Lung (tissue), 12 donors: ENCODE measurements around the gene MTERF4. TPM values are rescaled to one million over a fixed set of nuclear protein-coding genes. Genes with fewer than 3 reads are reported as not detected.

ENCODE experiments used
- ATAC-seq: fragments of 200-7000 bp; cut with Tn5 transposase; one replicate; pipeline ENCODE4 v1.9.1; 2020; ENCODE audit warnings: moderate number of reproducible peaks; ENCODE audit not compliant: insufficient read depth, low FRiP score
- DNase-seq, 3 donors: peaks; one replicate each; pipeline ENCODE4 v3.0.0-alpha.2; 2013 to 2017
- H3K27ac ChIP-seq, 2 donors: one replicate each; pipeline ENCODE4 v1.5.1; 2013; ENCODE audit warnings: mild to moderate bottlenecking in 2 of 2, moderate library complexity in 2 of 2, control low read depth in 1 of 2, inconsistent platforms in 1 of 2, low read depth in 1 of 2, low read length in 1 of 2
- H3K27me3 ChIP-seq, 3 donors: one replicate each; pipeline ENCODE4 v1.5.1; 2013; ENCODE audit warnings: low read length in 2 of 3; ENCODE audit not compliant: control insufficient read depth in 3 of 3, insufficient read depth in 3 of 3
- H3K36me3 ChIP-seq, 4 donors: one replicate each; pipeline ENCODE4 v1.5.1; 2013; ENCODE audit warnings: low read length in 4 of 4, mild to moderate bottlenecking in 1 of 4, moderate library complexity in 1 of 4; ENCODE audit not compliant: control insufficient read depth in 4 of 4, insufficient read depth in 4 of 4
- H3K4me1 ChIP-seq, 5 donors: one replicate each; pipeline ENCODE4 v1.5.1; 2013; ENCODE audit warnings: low read length in 5 of 5, mild to moderate bottlenecking in 2 of 5, moderate library complexity in 1 of 5; ENCODE audit not compliant: control insufficient read depth in 5 of 5, insufficient read depth in 5 of 5
- H3K4me3 ChIP-seq: one replicate; pipeline ENCODE4 v1.5.1; 2013; ENCODE audit warnings: mild to moderate bottlenecking, control low read depth, moderate library complexity
- H3K9ac ChIP-seq, 2 donors: one replicate each; pipeline ENCODE4 v1.5.1; 2013; ENCODE audit warnings: low read length in 2 of 2, control low read depth in 1 of 2; ENCODE audit not compliant: insufficient read depth in 1 of 2
- H3K9me3 ChIP-seq, 4 donors: one replicate each; pipeline ENCODE4 v1.5.1; 2013; ENCODE audit warnings: low read length in 3 of 4, mild to moderate bottlenecking in 1 of 4, moderate library complexity in 1 of 4; ENCODE audit not compliant: control insufficient read depth in 4 of 4, insufficient read depth in 3 of 4
- CTCF ChIP-seq: IDR thresholded peaks from 2 replicates; pipeline ENCODE4 v1.5.1; 2012; ENCODE audit warnings: mild to moderate bottlenecking; ENCODE audit errors: control extremely low read depth, extremely low read depth
- WGBS, 2 donors: extraction: QIAGEN DNeasy Blood & Tissue Kit; methylation state at CpG; one replicate each; pipeline ENCODE4 v1.1.7; 2013; 5-methylcytosine and 5-hydroxymethylcytosine counted together
- polyA plus RNA-seq, 2 donors: library from polyadenylated mRNA; stranded (reverse); fragments of 200-250 nt; gene quantifications; one replicate each; pipeline ENCODE4 v1.2.1, GENCODE V29; 2013
- total RNA-seq, 2 donors: library from RNA; depleted of rRNA in 1 of 2; stranded (reverse); fragments of >200 nt in 1 of 2; gene quantifications; one replicate each; pipeline ENCODE4 v1.2.1, GENCODE V29; 2014 to 2021
- donor health status: control.
- donor health status: control.
- donor health status: Bipolar disorder and iron deficiency.
- donor health status: healthy.
- donor health status: DM: yes; HTN: yes; CAD: no.

MTERF4 gene
- total and polyA plus RNA-seq, 4 donors: 23.5 to 50.1 (median 27.5) TPM

GRCh38 chr2:241050624-241051577 is 51.2 kb downstream of the MTERF4 start:
- DNase-seq (peak in 1 of 3 donors; percentile 10), ATAC-seq (no peak)
- H3K27ac ChIP-seq: no peak overlapping the region
- no peak for TF ChIP-seq CTCF
- no peak overlapping the region for H3K4me3 ChIP-seq
- no peaks in the 10 kb centered on the region for H3K9me3 ChIP-seq
- WGBS, 2 donors: 92 to 94% methylated on average over 18 of the region's 18 CpGs
- H3K4me1 ChIP-seq: no peaks in the 10 kb centered on the region
- peaks cover 0 to 45% (median 32%) of the 10 kb centered on the region in 4 donors for H3K36me3 ChIP-seq
- H3K9ac ChIP-seq: no peak overlapping the region
- H3K27me3 ChIP-seq: no peaks in the 10 kb centered on the region

- no peak for ATAC-seq
- Histone ChIP-seq H3K9me3 (peaks cover 0 to under 1% (median 0%) of the 10 kb centered on the region in 4 donors), H3K27me3 (no peaks in the 10 kb centered on the region), H3K36me3 (peaks cover 0 to 42% (median 31%) of the 10 kb centered on the region in 4 donors), H3K9ac (no peak overlapping the region), H3K4me3 (no peak overlapping the region), H3K27ac (no peak overlapping the region), H3K4me1 (no peaks in the 10 kb centered on the region)
- TF ChIP-seq CTCF: no peak
- 79% methylated on average over 38 of the region's 38 CpGs for WGBS, 2 donors
- peak; percentile 18 to 49 (median 30) for DNase-seq
Measured at GRCh38 chr2:241049739-241050623, 52.1 kb downstream of the MTERF4 start.

- no peak overlapping the region for H3K4me3 ChIP-seq
- peaks cover 0 to 42% (median 38%) of the 10 kb centered on the region in 4 donors for H3K36me3 ChIP-seq
- no peaks in the 10 kb centered on the region for H3K27me3 ChIP-seq
- TF ChIP-seq CTCF: no peak
- peaks cover 0 to 3% (median 3%) of the 10 kb centered on the region in 4 donors for H3K9me3 ChIP-seq
- ATAC-seq (no peak), DNase-seq (no peak)
- 91 to 92% methylated on average over 11 of the region's 11 CpGs for WGBS, 2 donors
- H3K9ac ChIP-seq: no peak overlapping the region
- H3K4me1 ChIP-seq: no peaks in the 10 kb centered on the region
- no peak overlapping the region for H3K27ac ChIP-seq
Measured at GRCh38 chr2:241048949-241049343, 53.1 kb downstream of the MTERF4 start.
